Activated naive CD4-positive, alpha-beta T cell treated with Interleukin-2 at 50 U/mL for 16 hours (primary cell): ENCODE data around the gene ITGA7.

Experiments
- DNase-seq: peaks from one replicate; pipeline ENCODE4 v3.0.0-alpha.2; 2020

Gene ITGA7

GRCh38 chr12:55707841-55708694 lies at the start of gene ITGA7:
Gene ITGA7 (minus strand): TSS chr12:55707904. CDS start chr12:55707682, 222 bp downstream.
- peak; percentile 69 for DNase-seq

GRCh38 chr12:55755246-55755645 lies 47.5 kb upstream of the ITGA7 start:
- no peak for DNase-seq

GRCh38 chr12:55748230-55748993 lies 40.7 kb upstream of the ITGA7 start:
- no peak for DNase-seq

- no peak for DNase-seq
Observed at GRCh38 chr12:55746913-55747231, 39.2 kb upstream of the ITGA7 start.

GRCh38 chr12:55746174-55746912 lies 38.6 kb upstream of the ITGA7 start:
- no peak for DNase-seq

- DNase-seq: no peak
Observed at GRCh38 chr12:55745361-55746173, 37.9 kb upstream of the ITGA7 start.

GRCh38 chr12:55744340-55745030 lies 36.8 kb upstream of the ITGA7 start:
- no peak for DNase-seq

- peak; percentile 54 for DNase-seq
Observed at GRCh38 chr12:55743406-55744339, 36.0 kb upstream of the ITGA7 start.

- DNase-seq: peak; percentile 77
Observed at GRCh38 chr12:55742719-55743405, 35.2 kb upstream of the ITGA7 start, which contains the start of gene GDF11. Gene GDF11 (plus strand): TSS chr12:55743122. CDS start chr12:55743317, 195 bp downstream.

GRCh38 chr12:55741931-55742680 lies 34.4 kb upstream of the ITGA7 start:
- no peak for DNase-seq

- no peak for DNase-seq
Observed at GRCh38 chr12:55739025-55739378, 31.3 kb upstream of the ITGA7 start.

GRCh38 chr12:55738123-55739024 lies 30.7 kb upstream of the ITGA7 start:
- peak; percentile 77 for DNase-seq

GRCh38 chr12:55737581-55738122 lies 29.9 kb upstream of the ITGA7 start:
- no peak for DNase-seq

- DNase-seq: peak; percentile 62
Observed at GRCh38 chr12:55736780-55737580, 29.3 kb upstream of the ITGA7 start.

GRCh38 chr12:55736076-55736475 lies 28.4 kb upstream of the ITGA7 start:
- no peak for DNase-seq

GRCh38 chr12:55734595-55734994 lies 26.9 kb upstream of the ITGA7 start:
- no peak for DNase-seq

- DNase-seq: no peak
Observed at GRCh38 chr12:55733858-55734257, 26.2 kb upstream of the ITGA7 start.
